ENCODE results near the gene INSL3. TPM values are rescaled to one million over a fixed set of nuclear protein-coding genes. Genes with fewer than 3 reads are reported as not detected.

The INSL3 gene
- total and polyA plus RNA-seq, 2 of the 13 experiments (the other 11 are each of a cell fraction or from before 2014, with no cell fraction given) = 0.30 TPM; not detected in 1

DNA sequence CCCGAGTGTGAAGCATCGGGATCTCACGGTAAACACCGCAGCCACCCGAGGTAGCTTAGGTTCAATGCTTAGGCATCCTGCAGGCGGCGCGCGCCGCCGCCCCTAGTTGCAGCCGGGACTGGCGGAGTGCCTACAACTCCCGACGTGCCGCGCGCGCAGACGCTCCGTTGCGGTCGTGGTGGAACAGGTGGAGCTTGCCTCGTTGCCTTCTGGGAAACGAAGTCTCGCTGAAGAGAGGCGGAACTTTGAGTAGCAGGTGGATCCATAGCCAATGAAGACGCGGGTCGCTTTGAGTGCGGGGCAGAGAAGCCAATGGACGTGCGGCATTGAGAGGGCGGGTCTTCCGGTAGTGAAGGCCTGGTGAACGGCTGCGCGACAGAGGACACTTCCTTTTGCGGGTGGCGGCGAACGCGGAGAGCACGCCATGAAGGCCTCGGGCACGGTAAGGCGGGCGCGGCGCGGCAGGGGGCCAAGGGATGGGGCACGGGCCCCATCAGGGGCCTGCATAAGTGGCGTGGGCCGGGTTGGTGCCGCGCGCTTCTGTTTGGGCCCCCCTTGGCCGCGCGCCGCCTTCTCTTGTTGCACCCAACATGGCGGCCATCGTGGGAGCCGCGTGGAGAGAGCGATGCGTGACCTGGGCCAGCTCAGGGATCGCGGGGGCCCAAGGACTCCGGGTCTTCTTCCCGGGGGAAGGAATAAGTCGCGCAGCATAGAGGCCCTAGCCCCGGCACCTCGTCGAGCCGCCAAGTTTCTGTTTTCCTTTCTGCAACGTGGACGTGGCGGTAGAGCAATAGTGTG is 38.4 kb upstream of the INSL3 start, which contains the start of gene RPL18A (continued):
- TF ChIP-seq RXRA (CRISPR knock-in tag; IDR thresholded peaks at IDR 0.05) = peak; percentile 38; the same call in 1 of the 2 replicates
- no peak for TF ChIP-seq CHD4 (IDR thresholded peaks at IDR 0.05; ENCODE audit: borderline replicate concordance, low read length)
- peak; percentile 100 for TF ChIP-seq RBFOX2 (IDR thresholded peaks at IDR 0.05; ENCODE audit: low read depth, low read length)
- TF ChIP-seq ZFP37 (CRISPR knock-in tag; IDR thresholded peaks at IDR 0.05; ENCODE audit: borderline replicate concordance) = no peak
- no peak for TF ChIP-seq TRAFD1 (CRISPR knock-in tag; IDR thresholded peaks at IDR 0.05; ENCODE audit: borderline replicate concordance)
- no peak for TF ChIP-seq ZNF274 (CRISPR knock-in tag; IDR thresholded peaks at IDR 0.05)
- TF ChIP-seq, protein P1, sequence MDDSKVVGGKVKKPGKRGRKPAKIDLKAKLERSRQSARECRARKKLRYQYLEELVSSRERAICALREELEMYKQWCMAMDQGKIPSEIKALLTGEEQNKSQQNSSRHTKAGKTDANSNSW (CRISPR knock-in tag; IDR thresholded peaks at IDR 0.05; ENCODE audit: borderline replicate concordance) = no peak; the same call in 1 of the 2 replicates
- TF ChIP-seq TFAP4 (IDR thresholded peaks at IDR 0.05; ENCODE audit: borderline replicate concordance, low read depth) = peak; percentile 75; the same call in 1 of the 2 replicates
- no peak for TF ChIP-seq HNF4G (IDR thresholded peaks at IDR 0.05; ENCODE audit: borderline replicate concordance, low read depth, low read length)
- TF ChIP-seq HNF4G (CRISPR knock-in tag; IDR thresholded peaks at IDR 0.05; ENCODE audit: borderline replicate concordance, low read depth) = no peak
- peak; percentile 65; the same call in 1 of the 2 replicates for TF ChIP-seq ZNF607 (CRISPR knock-in tag; IDR thresholded peaks at IDR 0.05; ENCODE audit: borderline replicate concordance)
- TF ChIP-seq, protein P2, sequence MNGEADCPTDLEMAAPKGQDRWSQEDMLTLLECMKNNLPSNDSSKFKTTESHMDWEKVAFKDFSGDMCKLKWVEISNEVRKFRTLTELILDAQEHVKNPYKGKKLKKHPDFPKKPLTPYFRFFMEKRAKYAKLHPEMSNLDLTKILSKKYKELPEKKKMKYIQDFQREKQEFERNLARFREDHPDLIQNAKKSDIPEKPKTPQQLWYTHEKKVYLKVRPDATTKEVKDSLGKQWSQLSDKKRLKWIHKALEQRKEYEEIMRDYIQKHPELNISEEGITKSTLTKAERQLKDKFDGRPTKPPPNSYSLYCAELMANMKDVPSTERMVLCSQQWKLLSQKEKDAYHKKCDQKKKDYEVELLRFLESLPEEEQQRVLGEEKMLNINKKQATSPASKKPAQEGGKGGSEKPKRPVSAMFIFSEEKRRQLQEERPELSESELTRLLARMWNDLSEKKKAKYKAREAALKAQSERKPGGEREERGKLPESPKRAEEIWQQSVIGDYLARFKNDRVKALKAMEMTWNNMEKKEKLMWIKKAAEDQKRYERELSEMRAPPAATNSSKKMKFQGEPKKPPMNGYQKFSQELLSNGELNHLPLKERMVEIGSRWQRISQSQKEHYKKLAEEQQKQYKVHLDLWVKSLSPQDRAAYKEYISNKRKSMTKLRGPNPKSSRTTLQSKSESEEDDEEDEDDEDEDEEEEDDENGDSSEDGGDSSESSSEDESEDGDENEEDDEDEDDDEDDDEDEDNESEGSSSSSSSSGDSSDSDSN (CRISPR knock-in tag; IDR thresholded peaks at IDR 0.05) = peak; percentile 61
- peak in 1 of 2 experiments; percentile 4; a peak in 1 of 4 replicates for TF ChIP-seq EP300 (IDR thresholded peaks at IDR 0.05; ENCODE audit: low read depth in 2 of 2, low read length in 2 of 2)
- TF ChIP-seq EP300 (CRISPR knock-in tag; IDR thresholded peaks at IDR 0.05; ENCODE audit: borderline replicate concordance) = no peak; the same call in 1 of the 2 replicates
- no peak for TF ChIP-seq ZFP36L1 (CRISPR knock-in tag; IDR thresholded peaks at IDR 0.05)
- TF ChIP-seq KAT7 (CRISPR knock-in tag; IDR thresholded peaks at IDR 0.05; ENCODE audit: borderline replicate concordance) = peak; percentile 82
- TF ChIP-seq TCF12 (IDR thresholded peaks at IDR 0.05) = no peak
- no peak for TF ChIP-seq TCF12 (CRISPR knock-in tag; IDR thresholded peaks at IDR 0.05)
- TF ChIP-seq DPF2 (CRISPR knock-in tag; IDR thresholded peaks at IDR 0.05; ENCODE audit: borderline replicate concordance, low read depth) = no peak
- no peak; the same call in 1 of the 2 replicates for TF ChIP-seq SRY (CRISPR knock-in tag; IDR thresholded peaks at IDR 0.05)
- no peak for TF ChIP-seq MEIS1 (CRISPR knock-in tag; IDR thresholded peaks at IDR 0.05; ENCODE audit: borderline replicate concordance)
- peak; percentile 93 for TF ChIP-seq ZNF883 (CRISPR knock-in tag; IDR thresholded peaks at IDR 0.05; ENCODE audit: not compliant biosample characterization)
- no peak for TF ChIP-seq HMGA1 (CRISPR knock-in tag; conservative IDR thresholded peaks at IDR 0.05)
